Mucosa of rectum (tissue), 2 donors: ENCODE measurements around the gene MSRB1.

Experiments used
- H3K27ac ChIP-seq, 2 donors: one replicate each; pipeline ENCODE4 v1.7.0; 2013; ENCODE audit warnings: inconsistent platforms in 2 of 2, low read depth in 2 of 2, low read length in 2 of 2
- H3K27me3 ChIP-seq, 2 donors: one replicate each; pipeline ENCODE4 v1.7.0; 2013; ENCODE audit warnings: low read length in 2 of 2; ENCODE audit not compliant: control insufficient read depth in 2 of 2, insufficient read depth in 2 of 2
- H3K36me3 ChIP-seq, 2 donors: one replicate each; pipeline ENCODE4 v1.7.0; 2013; ENCODE audit warnings: low read length in 2 of 2; ENCODE audit not compliant: control insufficient read depth in 2 of 2, insufficient read depth in 2 of 2
- H3K4me1 ChIP-seq, 2 donors: one replicate each; pipeline ENCODE4 v1.7.0; 2013; ENCODE audit warnings: low read length in 2 of 2, mild to moderate bottlenecking in 1 of 2; ENCODE audit not compliant: control insufficient read depth in 2 of 2, insufficient read depth in 2 of 2
- H3K4me3 ChIP-seq, 2 donors: one replicate each; pipeline ENCODE4 v1.7.0; 2013; ENCODE audit warnings: low read length in 2 of 2
- H3K9ac ChIP-seq, 2 donors: one replicate each; pipeline ENCODE4 v1.7.0; 2013; ENCODE audit warnings: low read length in 2 of 2, low read depth in 1 of 2, mild to moderate bottlenecking in 1 of 2
- H3K9me3 ChIP-seq, 2 donors: one replicate each; pipeline ENCODE4 v1.7.0; 2013; ENCODE audit warnings: low read length in 2 of 2; ENCODE audit not compliant: control insufficient read depth in 2 of 2
- donor health status: healthy.
- donor health status: Normal muscosa, but diverticular disease.

Gene MSRB1

DNA sequence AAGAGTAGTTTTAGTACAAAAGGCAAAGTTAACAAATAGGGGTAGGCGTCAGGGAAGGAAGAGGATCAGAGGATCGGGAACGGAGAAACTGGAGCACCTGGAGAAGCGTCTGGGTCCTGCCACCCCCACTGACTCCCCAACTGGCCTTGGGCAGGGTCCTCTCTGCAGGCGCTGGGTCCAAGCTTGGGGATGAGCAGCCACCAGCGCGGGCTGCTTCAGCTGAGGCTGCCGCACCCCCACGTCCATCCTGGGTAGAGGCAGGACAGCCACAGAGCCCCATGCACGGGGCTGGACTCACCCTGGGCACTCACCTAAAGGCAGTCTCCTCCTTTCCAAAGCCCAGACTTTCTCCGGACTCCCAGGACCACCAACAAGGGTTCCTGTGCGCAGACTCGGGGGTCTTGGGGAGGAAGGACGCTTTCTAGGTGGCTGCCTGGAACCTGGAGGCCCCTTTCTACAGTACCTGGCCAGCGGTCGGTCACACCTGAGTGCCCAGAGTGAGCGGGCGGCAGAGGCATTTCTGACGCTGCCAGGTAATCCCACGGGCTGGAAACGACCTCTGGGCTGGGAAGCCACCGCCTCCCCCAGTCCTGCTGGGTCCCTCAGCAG lies 25.8 kb downstream of the MSRB1 start:
- peaks cover 19 to 25% of the 10 kb centered on the region in 2 donors for H3K4me1 ChIP-seq
- H3K27ac ChIP-seq = no peak overlapping the region
- no peaks in the 10 kb centered on the region for H3K9me3 ChIP-seq
- no peak overlapping the region for H3K4me3 ChIP-seq
- no peaks in the 10 kb centered on the region for H3K36me3 ChIP-seq
- no peak overlapping the region for H3K9ac ChIP-seq
- peaks cover 33 to 36% of the 10 kb centered on the region in 2 donors for H3K27me3 ChIP-seq

DNA sequence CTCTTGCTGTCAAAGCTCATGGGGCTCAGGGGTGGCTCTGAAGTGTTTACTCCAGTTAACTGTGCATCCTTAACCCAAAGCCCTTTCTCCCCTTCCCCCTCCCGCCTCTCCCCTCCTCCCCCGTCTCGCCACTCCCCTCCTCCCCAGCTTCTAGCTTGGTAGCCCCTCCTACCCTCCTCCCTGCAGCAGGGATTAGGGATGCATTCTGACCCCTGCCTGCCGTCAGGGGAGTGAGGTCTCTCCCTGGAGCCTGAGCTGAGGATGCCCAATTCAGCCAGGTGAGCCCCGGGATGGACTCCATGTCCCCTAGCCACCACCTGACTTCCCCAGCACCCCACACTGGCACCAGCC lies 26.4 kb downstream of the MSRB1 start:
- H3K27ac ChIP-seq = no peak overlapping the region
- H3K4me3 ChIP-seq = no peak overlapping the region
- no peaks in the 10 kb centered on the region for H3K9me3 ChIP-seq
- H3K27me3 ChIP-seq = peaks cover 33 to 36% of the 10 kb centered on the region in 2 donors
- peaks cover 24 to 29% of the 10 kb centered on the region in 2 donors for H3K4me1 ChIP-seq
- H3K36me3 ChIP-seq = no peaks in the 10 kb centered on the region
- H3K9ac ChIP-seq = no peak overlapping the region

DNA sequence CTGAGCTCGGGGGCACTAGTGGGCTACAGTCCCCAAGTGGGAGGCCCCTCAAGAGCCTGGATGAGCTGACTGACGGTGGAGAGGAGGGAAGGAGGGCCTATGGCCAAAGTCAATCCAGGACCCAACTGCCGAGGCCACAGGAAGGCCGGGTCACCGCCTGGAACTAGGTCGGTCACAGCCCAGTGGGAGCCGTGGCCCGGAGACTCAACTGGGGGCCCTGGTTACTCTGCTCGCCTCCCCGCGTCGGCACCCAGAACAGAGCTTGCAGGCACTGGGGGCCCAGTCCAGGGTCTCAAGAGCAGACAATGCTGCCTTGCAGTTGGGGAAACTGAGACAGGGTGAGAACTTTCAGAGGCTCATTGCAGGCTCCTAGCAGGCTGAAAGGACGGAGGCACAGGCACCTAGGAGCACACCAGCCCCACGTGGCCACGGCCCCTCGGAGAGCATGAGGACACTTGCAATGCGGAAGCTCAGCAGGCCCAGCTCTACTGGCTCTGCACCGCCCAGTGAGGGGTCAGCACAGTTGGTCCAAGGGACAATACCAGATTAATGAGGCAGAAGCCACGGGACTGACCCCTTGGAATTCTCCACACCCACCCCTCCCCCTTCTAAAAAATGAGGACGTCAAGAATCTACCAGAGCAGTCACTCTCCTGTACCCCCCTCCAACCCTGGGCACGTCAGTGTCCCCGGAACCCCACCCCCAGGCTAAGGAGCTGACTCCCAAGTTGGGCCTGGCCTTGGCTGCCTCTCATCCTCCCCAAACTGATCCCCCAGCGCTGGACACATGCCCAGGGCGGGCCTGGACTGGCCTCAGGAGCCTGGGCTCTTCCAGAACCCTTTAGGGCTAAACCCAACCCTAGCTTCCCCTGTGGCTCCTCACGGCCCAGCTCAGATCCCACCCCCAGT lies 27.0 kb downstream of the MSRB1 start:
- Histone ChIP-seq H3K27me3 (peaks cover 31 to 36% of the 10 kb centered on the region in 2 donors), H3K27ac (no peak overlapping the region), H3K4me3 (no peak overlapping the region), H3K4me1 (peaks cover 25 to 29% of the 10 kb centered on the region in 2 donors), H3K36me3 (no peaks in the 10 kb centered on the region), H3K9ac (no peak overlapping the region), H3K9me3 (no peaks in the 10 kb centered on the region)

DNA sequence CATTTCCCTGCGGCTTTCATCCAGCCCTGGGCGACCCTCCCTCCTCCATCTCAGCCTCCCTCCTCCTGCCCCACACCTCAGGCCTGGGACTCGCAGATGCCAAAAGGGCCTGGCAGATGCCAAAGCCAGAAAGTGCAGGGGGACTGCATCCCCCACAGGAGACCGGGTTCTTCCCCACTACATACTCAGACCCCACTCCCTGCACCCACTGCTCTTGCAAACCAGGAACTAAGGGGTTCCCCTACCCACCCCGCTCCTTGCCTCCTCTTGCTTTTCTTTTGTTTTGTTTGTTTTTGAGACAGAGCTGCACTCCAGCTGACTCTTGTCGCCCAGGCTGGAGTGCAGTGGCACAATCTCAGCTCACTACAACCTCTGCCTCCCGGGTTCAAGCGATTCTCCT lies 28.0 kb downstream of the MSRB1 start:
- no peak overlapping the region for H3K9ac ChIP-seq
- peaks cover 21 to 26% of the 10 kb centered on the region in 2 donors for H3K27me3 ChIP-seq
- H3K4me1 ChIP-seq = peaks cover 23 to 32% of the 10 kb centered on the region in 2 donors
- H3K27ac ChIP-seq = no peak overlapping the region
- no peaks in the 10 kb centered on the region for H3K36me3 ChIP-seq
- H3K4me3 ChIP-seq = no peak overlapping the region
- no peaks in the 10 kb centered on the region for H3K9me3 ChIP-seq

DNA sequence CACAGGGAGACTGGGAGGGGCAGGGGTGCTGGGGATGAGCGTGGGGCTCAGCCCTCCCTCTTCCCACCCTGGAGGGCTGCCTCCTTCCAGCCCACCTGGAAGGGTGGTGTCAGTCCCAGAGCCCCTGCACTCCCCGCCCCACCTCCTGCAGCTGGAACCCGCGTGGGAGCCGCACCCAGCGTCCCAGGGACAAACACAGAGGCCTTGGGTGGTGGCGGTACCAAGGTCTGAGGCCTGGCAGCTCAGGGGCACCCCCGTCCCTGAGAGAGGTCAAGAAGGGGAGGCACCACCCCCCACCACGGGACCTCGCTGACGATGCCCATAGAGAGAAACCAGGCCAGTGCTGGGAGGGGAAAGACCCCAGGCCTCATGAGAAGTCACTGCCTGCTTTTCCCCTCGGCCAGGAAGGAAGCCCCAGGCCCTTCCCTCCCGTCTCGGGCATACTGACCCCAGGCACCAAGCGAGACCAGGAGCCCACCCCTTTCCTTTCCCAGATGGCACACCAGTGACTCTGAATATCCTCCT lies 28.9 kb downstream of the MSRB1 start:
- Histone ChIP-seq H3K4me1 (peaks cover 29 to 40% of the 10 kb centered on the region in 2 donors), H3K9ac (peak overlapping the region in 1 of 2 donors; percentile 60), H3K27me3 (peaks cover 14 to 17% of the 10 kb centered on the region in 2 donors), H3K9me3 (no peaks in the 10 kb centered on the region), H3K27ac (peak overlapping the region; percentile 76 to 84), H3K36me3 (no peaks in the 10 kb centered on the region), H3K4me3 (no peak overlapping the region)

DNA sequence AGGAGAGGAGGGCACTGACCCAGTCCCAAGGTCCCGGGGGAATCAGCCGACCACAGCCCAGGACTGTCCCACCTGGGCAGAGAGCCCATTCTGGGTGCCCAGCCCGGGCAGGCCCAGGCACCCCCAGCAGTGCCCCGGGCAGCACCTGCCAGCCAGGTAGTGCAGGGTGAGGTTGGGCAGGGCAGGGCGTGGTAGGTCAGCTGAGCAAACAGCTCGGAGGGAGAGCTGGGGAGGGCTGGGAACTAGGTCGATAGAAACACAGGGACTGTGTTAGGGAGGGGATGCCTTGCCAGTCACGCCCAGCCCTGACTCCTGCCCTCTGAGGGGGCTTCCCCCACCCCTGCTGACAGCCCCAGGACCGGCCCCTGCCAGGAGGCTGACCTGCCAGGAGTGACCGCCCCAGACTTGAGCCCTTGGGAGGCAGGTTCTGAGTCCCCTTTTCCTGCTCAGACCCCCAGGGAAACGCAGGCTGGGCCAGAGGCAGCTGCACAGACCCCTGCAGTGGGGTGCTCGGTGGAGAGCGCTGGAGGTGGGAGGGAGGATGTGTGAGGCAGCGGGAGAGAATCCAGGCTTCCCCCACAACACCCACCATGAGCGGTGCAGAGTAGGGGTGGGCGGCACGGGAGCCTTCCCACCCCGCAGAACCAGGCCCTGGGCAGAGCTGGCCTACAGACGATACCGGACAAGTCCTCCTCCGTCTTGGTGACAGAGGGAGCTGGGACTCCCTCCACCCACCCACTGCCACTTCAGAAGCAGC lies 29.5 kb downstream of the MSRB1 start:
- Histone ChIP-seq H3K9ac (peak overlapping the region; percentile 24 to 73), H3K27ac (peak overlapping the region; percentile 76 to 84), H3K27me3 (peaks cover 9 to 17% of the 10 kb centered on the region in 2 donors), H3K4me3 (no peak overlapping the region), H3K4me1 (peaks cover 31 to 42% of the 10 kb centered on the region in 2 donors), H3K9me3 (no peaks in the 10 kb centered on the region), H3K36me3 (no peaks in the 10 kb centered on the region)

DNA sequence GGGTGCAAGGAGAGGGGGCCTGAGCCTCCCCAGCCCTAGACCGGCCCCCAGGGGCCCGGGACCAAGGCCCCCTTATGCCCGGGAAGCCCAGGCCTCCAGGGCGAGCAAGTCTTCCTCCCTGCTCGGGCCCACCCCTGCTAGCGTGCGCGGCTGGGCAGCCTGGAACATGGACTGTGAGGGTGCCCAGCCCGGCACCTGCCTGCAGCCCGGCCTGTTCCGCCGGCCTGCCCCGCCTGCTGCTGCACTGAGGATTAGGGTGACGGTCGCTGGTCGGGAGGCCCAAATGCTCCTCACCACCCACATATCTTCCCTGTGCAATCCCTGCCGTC lies 30.8 kb downstream of the MSRB1 start:
- Histone ChIP-seq H3K27me3 (peaks cover 5 to 11% of the 10 kb centered on the region in 2 donors), H3K36me3 (no peaks in the 10 kb centered on the region), H3K9ac (no peak overlapping the region), H3K27ac (no peak overlapping the region), H3K9me3 (no peaks in the 10 kb centered on the region), H3K4me1 (peaks cover 31 to 42% of the 10 kb centered on the region in 2 donors), H3K4me3 (no peak overlapping the region)

DNA sequence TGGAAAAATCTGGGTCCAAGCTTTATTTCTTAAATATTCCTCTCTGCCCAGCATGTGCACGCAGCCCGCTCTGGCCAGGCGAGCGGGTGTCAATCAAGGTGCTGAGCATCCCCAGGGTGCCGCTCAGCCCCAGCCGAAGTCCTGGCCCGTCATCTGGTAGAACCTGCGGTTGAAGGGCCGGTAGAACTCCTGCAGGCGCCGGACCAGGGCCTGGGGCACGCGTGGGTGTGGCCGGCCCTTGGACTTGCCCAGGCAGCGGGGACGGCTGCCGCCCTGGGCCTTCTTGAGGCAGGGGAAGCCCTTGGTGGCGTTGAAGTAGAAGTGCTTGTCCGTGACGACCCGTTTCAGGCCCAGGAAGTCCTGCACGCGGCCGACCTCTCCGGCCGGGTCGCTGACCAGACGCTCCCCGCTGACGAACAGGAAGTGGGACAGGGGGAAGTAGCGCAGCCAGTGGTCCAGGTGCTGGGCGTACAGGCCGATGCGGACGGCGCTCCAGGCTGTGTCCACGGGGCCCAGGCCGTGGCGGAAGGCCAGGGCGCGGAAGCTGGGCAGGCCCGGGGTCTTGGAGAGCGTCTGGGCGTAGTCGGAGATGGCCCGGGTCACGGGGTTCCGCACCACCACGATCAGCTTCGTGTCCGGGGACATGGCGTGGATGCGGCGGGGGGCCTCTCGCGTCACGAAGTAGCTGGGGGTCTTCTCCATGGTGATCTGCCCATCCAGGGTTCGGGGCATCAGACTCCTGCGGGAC lies 31.4 kb downstream of the MSRB1 start:
- peaks cover 0 to 5% of the 10 kb centered on the region in 2 donors for H3K27me3 ChIP-seq
- no peak overlapping the region for H3K4me3 ChIP-seq
- peaks cover 31 to 42% of the 10 kb centered on the region in 2 donors for H3K4me1 ChIP-seq
- no peak overlapping the region for H3K27ac ChIP-seq
- H3K9ac ChIP-seq = no peak overlapping the region
- no peaks in the 10 kb centered on the region for H3K9me3 ChIP-seq
- H3K36me3 ChIP-seq = no peaks in the 10 kb centered on the region

DNA sequence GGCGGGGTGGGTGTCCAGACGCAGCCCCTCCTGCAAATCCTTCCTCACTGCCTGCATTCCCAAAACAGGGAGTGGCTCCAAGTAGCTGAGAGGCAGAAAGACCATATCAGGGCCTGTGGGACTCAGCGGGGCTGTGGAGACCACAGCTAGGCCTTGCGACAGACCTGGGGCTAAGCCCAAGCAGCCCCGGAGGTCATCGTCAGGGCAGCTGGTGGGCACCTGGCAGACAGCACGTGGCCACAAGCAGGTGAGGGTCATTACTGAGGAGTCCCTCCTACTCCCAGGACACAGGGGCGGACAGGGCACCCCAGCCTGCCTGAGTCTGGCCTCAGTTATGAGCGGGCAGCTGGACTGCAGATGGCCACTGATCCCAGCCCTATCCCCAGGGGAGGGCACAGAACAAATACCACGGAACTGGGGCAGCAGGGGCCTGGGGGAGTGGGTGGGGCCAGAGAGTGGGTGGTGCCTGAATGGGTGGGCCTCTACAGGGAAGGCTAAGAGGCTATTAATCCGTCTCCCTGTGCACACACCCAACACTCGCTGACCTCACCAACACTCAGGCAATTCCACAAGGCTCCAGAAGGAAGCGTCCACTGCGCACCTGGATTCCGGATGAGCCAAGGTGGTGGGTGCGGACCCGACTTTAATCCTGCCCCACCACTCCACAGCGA lies 33.3 kb downstream of the MSRB1 start:
- Histone ChIP-seq H3K27me3 (peaks cover 0 to 4% of the 10 kb centered on the region in 2 donors), H3K27ac (peak overlapping the region; percentile 52 to 63), H3K9ac (peak overlapping the region in 1 of 2 donors; percentile 54), H3K4me1 (peaks cover 33 to 40% of the 10 kb centered on the region in 2 donors), H3K36me3 (no peaks in the 10 kb centered on the region), H3K9me3 (no peaks in the 10 kb centered on the region), H3K4me3 (no peak overlapping the region)
